ENCODE measurements around the gene CERKL.

The CERKL gene

GRCh38 chr2:181499231-181499630, 157.7 kb downstream of the CERKL start:
- DNase-seq, result no peak

Data from EL (cell line).